Eye (tissue), 1 donor: ENCODE data around the gene SLC25A18.

Source experiments
- DNase-seq: peaks from one replicate; pipeline ENCODE4 v3.0.0-alpha.2; 2015

The SLC25A18 gene

DNA sequence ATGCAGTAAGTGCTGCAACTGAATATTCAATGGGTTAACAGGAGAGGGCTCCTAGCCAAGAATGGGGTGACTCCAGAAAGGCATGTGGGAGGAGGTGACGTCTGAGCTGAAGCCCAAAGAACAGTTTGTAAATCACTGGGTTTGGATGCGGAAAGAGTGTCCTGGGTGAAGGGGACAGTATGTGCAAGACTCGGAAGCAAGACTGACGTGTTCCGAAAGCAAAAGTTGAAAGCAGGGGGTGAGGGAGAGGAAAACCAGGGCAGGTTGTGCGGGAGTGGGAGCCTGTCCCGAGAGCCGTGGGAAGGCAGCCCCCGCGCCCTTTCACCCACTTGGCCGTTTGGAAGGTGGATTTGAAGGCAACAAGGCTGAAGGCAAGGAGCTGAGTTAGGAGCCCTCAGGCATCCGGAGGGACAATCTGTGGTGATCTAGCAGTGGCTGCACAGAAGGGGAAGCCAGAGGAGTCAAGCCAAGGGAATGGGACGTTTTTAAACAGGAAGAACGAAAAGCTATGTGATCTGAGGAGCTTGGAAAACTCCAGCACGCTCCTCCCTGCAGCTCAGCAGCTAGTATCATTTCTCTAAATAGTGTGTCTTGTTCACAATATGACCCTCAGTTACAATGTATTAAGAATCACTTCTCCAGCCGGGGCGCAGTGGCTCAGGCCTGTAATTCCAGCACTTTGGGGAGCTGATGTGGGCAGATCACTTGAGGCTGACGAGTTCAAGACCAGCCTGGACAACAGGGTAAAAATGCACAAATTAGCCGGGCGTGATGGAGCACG lies 7.7 kb downstream of the SLC25A18 start:
- peak; percentile 34 for DNase-seq

DNA sequence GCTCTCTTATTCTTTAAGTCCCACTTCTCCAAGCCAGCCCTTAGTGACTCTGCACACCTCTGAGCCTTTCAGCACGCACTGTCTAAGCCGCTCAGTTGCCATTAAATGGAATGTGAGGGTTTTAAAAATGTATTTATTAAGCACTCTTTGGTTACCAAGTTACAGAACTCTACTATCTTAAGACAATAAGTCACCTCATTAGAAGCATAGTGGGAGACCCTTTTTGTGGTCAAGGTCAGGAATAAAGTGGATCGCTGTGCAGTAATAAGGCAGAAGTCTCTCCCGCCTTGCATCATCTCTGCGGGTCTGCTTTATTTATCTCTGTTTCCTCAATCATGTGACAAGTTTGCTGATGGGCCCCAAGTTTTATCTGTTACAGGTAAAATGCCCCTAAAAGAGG lies 11.9 kb downstream of the SLC25A18 start:
- DNase-seq, result no peak

DNA sequence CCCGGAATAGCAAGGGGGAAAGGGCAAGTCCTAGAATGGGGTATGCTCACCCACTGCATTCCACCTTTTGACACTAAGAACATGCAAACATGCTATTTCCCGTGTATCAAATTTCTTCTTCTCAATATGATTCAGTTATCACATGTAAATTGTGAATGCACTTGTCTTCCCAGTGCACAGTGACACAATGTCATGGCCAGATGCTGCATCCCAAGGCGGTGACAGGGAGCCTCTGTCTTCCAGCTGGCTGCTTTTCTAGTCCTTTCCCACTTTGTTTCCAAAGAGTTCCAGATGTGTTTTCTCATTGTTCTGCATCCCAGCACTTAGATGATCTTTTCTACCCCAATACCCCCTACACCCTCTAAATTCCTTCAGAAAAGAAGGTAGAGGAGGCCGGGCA lies 12.4 kb downstream of the SLC25A18 start:
- no peak for DNase-seq

DNA sequence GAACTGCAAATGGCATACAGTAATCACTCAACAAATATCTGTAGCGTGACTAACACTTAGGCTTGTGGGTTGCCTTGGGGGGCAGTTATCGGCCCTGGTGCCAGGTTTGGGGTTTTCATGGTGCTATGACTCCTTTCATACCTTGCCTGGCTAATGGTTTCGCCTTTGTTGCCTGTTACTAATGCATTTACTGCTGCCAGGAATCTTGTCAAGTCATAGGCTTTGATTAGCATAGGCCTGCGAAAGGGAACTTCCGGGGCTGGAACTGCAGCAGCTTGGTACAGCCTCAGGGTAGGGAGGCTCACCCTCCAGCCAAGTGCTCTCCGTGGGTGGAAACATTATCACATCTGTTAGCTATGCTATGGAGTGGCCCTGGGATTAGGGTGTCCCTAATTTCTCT lies 13.2 kb downstream of the SLC25A18 start:
- peak; percentile 37 for DNase-seq

DNA sequence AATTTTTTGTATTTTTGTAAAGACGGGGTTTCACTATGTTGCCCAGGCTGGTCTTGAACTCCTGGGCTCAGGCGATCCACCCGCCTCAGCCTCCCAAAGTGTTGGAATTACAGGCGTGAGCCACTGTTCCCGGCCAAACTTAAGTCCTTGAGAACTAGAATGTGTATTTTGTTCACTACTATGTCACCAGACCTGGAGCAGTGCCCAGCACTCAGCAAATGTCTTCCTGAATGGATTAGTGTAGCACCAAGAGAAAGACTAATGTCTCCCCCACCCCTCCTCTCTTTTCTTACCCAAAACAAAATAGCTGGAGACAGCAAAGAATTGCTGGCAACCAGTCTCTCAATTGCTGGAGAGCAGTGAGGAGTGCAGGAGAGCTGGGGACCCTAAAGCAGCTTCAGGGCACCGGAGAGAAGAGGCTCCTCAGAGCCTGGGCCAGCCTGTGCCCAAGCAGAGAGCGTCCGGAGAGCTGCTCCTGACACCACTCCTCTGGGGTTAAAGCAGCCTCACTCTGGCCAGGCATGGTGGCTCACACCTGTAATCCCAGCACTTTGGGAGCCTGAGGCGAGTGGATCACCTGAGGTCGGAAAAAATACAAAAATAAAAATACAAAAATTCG lies 14.9 kb downstream of the SLC25A18 start:
- DNase-seq, result peak; percentile 54

DNA sequence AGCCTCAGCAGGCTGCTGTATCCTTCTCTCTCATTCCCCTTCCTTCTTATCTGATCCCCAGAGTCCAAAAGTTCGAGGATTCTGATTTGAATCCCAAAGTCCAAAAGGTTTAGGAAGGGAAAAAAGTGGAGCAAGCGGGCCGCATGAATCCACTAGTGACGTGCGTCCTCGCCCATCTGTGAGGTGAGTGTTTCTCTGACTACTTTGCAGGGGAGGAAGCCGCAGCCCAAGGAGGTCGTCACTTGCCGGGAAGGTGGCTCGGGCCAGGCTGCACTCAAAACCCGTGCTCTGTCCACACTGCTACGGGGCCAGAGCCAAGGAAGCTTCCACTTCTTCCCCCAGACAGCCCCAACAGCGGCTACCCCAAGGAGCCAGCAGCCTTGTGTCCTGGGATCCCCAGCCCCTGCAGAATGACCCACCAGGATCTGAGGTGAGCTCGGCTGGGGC lies 16.3 kb downstream of the SLC25A18 start:
- no peak for DNase-seq

DNA sequence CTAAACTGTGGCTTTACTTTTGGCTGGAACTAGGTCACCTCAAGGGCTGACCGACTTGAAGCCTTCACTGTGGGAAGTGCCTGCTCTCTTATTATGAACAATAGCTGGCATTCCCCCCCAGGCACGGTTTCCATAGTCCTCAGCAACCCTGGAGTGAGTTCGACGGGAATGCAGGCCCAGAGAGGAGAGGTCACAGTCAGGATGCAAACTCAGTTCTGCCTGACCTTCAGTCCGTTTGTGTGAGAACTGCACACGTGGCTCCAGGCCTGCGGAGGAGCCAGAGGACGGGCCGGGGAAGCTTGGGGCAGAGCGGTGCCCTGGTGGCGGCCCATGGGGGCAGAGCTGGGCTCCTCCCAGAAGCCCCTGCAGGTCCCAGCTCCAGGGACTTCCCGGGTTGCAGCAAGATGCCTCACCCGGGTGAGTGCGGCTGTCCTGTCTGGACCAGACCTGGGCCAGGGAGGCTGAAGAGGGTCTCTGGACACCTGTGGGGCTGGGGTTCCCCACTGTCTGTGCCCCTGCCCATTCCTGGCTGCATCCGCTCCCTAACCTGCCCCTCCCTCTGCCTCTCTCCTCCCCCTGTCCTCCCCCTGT lies 17.2 kb downstream of the SLC25A18 start:
- DNase-seq, result peak; percentile 51

DNA sequence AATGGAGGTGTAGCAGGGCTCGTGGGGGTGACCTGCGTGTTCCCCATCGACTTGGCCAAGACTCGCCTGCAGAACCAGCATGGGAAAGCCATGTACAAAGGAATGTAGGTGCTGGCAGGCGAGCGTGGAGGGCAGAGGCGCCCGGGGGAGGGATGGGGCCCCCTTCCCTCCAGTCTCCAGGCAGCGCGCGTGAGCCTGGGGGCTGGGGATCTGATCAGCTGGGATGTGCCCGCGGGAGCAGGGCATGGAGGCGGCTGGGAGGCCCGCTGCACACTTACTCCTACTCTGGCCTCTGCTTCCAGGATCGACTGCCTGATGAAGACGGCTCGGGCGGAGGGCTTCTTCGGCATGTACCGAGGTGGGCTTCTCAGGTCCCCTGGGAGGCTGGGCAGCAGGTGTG lies 17.8 kb downstream of the SLC25A18 start:
- no peak for DNase-seq

DNA sequence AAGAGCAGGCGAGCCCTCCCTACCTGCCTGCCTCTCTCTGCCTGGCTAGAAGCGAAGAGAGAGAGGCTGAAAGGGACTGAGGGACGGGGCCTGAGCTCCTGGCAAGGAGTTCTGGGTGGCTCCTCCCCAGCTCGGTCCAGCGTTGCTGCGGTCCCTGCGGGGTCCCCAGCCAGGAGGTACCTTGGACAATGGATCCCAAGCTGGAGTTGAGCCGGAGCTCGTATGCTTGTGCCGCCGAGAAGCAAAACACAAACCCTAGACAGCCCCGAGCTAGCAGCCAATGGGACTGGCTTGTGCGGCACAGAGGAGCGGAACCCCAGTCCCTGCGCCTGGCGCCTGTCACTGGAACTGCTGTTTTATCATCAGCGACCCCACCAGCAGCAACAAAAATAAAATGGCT lies 18.3 kb downstream of the SLC25A18 start:
- DNase-seq, result no peak

DNA sequence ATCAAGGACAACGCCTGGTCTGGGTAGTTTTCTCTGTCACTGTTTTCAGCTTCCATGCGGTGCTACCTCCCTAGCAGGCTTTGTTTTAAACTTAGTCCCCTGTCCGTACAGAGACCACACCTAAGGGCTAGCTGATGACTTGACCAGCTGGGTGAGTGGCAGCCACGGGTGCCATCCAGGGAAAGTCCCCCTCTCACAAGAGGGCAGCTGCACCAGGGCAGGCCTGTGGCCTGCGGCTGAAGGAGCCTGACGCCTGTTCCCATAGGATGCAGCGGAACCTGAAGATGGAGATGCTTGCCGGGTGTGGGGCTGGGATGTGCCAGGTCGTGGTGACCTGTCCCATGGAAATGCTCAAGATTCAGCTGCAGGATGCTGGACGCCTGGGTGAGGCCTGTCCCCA lies 19.9 kb downstream of the SLC25A18 start:
- DNase-seq, result no peak

DNA sequence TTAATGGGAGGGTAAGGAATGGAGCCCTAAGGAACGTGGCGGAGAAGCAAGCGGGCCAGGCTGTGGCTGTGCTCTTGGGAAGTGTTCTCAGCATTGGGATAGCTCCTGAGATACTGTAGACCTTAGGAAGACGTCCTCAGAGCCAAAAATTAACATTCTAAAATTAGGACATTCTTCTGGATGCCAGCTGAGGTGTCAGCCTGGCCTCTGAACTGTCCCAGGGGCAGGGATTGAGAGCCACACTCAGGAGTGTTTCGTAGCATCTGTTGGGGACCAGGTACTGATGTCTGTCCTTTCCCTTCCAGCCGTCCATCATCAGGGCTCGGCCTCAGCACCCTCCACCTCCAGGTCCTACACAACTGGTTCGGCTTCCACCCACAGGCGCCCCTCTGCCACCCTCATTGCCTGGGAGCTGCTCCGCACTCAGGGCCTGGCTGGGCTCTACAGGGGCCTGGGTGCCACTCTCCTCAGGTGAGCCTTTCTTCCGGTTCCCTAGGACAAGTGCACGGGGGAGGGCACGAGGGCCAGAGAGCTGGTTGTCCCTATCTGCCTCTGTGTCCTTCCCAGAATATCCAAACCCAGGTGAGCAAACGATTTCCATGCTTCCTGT lies 23.6 kb downstream of the SLC25A18 start:
- no peak for DNase-seq

DNA sequence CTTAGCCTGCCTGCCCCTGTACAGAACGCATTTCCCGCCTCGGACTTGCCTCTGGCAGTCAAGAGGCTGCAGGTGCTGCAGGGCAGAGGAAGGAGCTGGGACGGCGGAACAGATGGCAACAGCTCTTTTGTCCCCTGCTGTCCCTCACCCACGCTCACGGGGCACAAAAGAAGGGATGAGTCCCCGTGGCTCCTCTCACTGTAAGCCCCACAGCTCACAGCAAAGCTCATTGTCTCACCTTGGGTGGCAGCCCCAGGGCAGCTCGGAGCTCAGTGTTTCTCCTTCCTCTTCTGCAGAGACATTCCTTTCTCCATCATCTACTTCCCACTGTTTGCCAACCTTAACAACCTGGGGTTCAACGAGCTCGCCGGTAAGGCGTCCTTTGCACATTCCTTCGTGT lies 24.3 kb downstream of the SLC25A18 start:
- no peak for DNase-seq

DNA sequence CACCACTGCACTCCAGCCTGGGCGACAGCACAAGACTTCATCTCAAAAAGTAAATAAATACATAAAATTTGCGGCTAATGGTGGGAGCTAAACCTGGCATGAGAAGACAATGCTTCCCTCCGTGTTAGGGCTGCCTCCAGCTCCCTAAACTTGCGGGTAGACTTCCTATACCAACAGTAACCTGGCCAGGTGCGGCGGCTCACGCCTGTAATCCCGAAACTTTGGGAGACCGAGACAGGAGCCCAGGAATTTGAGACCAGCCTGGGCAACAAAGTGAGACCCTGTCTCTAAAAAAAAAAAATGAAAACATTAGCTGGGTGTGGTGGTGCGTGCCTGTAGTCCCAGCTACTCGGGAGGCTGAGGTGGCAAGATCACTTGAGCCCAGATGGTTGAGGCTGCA lies 25.3 kb downstream of the SLC25A18 start:
- DNase-seq, result no peak

DNA sequence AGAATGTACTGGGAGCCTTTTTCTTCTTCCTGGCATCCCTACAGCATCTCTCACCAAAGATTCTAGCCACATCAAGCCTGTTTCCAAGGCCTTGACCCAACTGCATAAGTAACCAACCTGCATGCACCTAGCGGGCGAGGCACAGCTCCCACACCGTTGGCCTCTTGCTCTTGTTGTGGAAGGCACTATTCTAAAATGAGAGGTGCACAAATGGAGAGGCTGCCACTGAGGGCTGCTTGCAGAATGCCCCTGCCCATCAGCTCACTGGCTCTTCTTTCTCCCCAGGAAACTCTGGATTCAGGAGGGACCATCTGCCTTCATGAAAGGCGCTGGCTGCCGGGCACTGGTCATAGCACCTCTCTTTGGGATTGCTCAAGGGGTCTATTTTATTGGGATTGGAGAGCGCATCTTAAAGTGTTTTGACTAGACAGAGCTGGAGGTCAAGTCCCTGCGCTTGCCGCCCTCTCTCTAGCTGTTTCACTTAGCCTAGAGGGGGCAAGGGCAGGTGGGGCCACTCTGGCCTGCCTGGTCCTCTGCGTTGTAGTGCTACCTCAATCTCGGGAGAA lies 26.6 kb downstream of the SLC25A18 start:
- DNase-seq, result no peak

DNA sequence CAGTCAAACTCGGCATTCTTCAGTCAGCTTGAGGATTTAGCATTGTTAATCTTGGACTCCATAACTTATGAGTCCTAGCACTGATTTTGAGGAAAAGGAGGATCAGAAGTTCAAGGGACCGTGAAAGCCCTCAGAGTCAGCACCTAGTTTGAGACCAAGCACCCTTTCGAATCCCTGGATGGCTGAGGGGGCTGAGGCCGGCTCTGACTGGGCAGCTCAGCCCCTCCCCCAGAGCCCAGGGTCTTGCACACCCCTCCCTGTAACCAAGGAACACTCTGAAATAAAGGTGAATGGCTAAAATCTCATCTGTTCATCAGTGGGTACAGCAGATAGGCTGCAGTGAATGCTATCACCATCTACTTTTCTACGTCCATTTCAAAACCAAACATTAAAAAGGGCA lies 27.3 kb downstream of the SLC25A18 start:
- no peak for DNase-seq

DNA sequence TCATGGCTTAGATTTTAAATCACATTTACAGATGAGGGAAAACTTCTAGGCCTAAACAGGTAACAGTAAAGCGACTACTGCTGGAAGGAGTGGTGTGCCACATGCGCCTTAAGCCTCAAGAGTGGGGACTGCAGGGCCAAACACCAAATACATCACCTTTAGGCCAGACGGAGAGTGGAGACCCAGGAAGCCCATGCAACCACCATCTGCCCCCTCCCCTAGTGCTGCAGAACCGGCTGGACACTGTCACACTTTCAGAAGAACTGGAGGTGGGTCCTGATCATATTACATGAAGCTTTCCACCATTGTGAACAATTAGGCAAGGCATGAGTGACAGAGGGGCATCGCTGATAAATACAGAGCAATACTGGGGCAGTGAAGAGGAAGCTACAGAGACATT lies 28.9 kb downstream of the SLC25A18 start:
- no peak for DNase-seq

DNA sequence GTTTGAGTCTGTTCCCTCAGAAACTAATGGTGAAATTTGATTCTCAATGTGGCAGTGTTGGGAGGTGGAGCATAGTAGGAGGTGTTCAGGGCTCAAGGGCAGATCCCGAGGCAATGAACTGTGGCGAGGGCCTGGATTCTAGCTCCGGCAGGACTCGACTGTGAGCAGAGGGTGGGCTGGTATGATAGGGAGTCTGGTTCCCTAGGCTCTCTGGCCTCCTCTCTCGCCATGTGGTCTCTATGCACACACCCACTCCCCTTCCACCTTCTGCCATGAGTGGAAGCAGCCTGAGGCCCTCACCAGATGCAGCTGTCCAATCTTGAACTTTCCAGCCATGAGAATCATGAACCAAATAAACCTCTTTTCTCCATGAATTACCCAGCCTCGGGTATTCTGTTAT lies 32.9 kb downstream of the SLC25A18 start:
- DNase-seq, result no peak

DNA sequence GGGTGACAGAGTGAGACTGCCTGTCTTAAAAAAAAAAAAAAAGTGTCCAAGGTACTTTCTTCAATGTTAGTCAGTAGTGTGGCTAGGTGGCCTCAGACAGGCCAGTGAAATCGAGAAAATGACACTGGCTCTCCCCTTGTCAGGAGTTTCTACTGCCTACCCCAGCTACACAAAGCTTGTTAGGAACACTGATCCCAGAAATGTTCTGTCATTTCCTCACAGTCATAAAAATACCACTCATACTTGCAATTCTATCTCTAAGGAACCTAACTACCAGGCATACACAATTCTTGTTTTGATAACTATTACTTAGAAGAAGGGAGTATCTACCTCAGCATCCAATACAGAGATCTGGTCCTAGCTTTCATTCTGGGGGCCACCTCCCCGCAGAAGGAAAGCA lies 33.9 kb downstream of the SLC25A18 start:
- no peak for DNase-seq

DNA sequence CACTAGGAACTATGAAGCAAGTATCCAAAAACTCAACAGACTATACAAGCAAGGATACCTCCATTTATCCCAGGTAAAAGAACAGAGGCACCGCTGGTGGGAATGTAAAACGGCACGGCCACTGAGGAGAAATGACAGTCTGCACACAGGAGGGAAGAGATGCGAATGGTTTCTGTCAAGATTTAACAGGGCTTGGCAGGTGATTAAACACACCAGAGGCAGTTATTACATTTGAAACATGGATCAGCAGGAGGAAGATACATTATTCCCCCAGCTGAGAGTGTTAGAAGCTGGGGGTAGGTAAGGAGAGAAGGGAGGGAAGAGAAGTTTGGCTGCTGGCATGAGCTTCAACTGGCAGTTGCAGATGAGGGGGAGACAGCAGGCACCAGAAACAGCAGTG lies 35.0 kb downstream of the SLC25A18 start:
- DNase-seq, result no peak

DNA sequence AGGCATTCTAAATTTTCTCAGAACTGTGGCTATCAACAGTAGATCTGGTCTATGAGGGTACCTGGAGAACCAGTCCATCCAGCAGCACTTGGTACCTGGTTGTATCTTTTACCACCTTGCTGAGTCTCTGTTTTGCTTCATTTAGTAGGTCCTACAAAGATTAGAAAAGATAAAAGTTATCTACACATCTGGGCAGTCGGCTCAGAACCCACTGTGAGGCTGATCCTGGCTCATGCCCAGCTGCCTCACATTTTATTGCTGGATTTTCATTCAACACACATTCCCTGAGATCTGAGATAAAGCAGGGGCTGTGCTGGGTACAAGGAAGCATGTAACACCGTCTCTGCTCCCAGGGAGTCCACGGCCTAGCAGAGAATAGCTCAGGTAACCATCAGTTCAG lies 37.7 kb downstream of the SLC25A18 start:
- DNase-seq, result no peak

DNA sequence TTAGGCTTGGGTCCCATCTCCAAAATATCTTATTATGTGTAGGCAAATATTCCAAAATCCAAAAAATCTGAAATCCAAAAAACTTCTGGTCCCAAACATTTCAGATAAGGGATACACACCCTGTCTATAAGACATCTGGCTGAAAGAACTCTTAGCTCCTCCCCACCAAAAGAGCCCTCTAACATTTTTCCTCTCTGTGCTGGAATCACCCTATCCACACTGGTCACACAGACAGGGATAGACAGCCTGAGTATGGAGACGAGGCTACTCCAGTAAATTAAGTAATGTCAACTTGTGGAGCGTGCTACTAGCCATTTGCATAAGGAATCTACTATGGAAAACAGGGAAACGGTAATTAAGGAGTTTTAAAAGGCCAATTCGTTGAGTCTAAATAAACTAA lies 40.4 kb downstream of the SLC25A18 start:
- DNase-seq, result no peak

DNA sequence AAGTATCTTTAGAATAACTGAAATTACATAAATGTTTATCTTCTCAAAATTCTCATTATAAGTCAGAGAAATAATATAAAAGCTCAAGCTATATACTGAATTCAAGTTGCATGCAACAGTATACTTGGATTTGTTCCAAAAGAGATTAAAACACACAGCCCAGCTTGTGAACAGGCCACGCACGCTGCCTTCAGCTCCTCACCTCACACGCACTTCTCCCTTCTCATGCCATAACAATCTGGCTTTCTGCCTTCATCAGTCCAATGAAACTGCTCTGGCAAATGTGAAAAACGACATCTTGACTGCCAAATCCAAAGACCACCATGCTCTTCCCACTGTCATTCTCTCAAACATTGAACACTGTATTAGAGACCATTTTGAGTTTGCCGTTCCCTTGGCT lies 43.2 kb downstream of the SLC25A18 start:
- peak; percentile 20 for DNase-seq

DNA sequence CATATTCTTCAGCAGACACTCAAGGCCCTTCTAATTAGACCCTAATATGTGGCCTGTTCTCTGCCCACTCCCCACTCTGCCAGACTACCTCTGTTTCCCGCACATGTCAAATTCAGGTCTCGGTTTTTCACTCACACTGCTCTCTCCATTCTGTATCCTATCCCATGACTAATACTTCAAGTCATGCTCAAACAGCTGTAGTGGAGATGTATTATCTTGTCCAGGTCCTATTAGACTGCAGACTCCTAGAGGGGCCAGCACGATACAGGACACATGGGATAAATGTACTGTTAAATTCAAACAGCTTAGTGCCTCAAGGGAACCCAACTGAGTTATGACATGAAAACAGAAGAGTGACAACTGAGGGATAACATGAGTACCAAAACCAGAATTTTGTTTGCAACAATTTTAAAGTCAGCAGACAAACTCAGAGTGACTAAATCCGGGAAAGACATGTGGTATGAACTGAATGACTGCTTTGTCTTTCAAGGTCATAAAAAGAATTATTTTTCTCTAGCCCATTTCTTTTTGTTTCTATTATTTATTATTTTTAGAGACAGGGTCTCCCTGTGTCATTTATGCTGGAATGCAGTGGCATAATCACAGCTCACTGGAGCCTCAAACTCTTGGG lies 44.7 kb downstream of the SLC25A18 start:
- DNase-seq, result no peak
